Fibroblast of lung (primary cell): ENCODE results near the gene CRISP3. TPM values are rescaled to one million over a fixed set of nuclear protein-coding genes. Genes with fewer than 3 reads are reported as not detected.
"Not testable (repeated sequence)": the region's sequence is repeated elsewhere in the genome, so short reads cannot be mapped to it uniquely, and the experiment has no call there.

Experiments used
- DNase-seq, 2 donors: peaks; one replicate each; pipeline versions ENCODE4 v3.0.0 to v3.0.0-alpha.2; 2010; ENCODE audit warnings: low read depth in 2 of 2
- H2AFZ ChIP-seq: 2 replicates; pipeline ENCODE4 v1.5.1; 2012; ENCODE audit warnings: low read length, control low read depth, inconsistent platforms
- H3K27ac ChIP-seq: 2 replicates; pipeline ENCODE4 v1.5.1; 2011; ENCODE audit warnings: low read length, control low read depth; ENCODE audit not compliant: insufficient read depth
- H3K27me3 ChIP-seq: 2 replicates; pipeline ENCODE4 v1.5.1; 2011; ENCODE audit warnings: mild to moderate bottlenecking, low read length; ENCODE audit not compliant: control insufficient read depth, insufficient read depth
- H3K36me3 ChIP-seq: 2 replicates; pipeline ENCODE4 v1.5.1; 2011; ENCODE audit warnings: low read length; ENCODE audit not compliant: control insufficient read depth, insufficient read depth
- H3K4me1 ChIP-seq: 2 replicates; pipeline ENCODE4 v1.5.1; 2011; ENCODE audit warnings: low read length; ENCODE audit not compliant: control insufficient read depth, insufficient read depth; ENCODE audit errors: extremely low read depth
- H3K4me2 ChIP-seq: 2 replicates; pipeline ENCODE4 v1.5.1; 2011; ENCODE audit warnings: low read length, control low read depth; ENCODE audit not compliant: insufficient read depth; ENCODE audit errors: extremely low read depth
- H3K4me3 ChIP-seq, 4 experiments: fragments of 200-600 bp in 1 of 4; sonication (generic) in 1 of 4; replicated peaks in 1 of 4; 2 replicates each; pipeline ENCODE4 v1.5.1; 2011 to 2016; ENCODE audit warnings: low read length in 4 of 4, low read depth in 3 of 4, mild to moderate bottlenecking in 3 of 4, control low read depth in 2 of 4, inconsistent platforms in 1 of 4, mixed read lengths in 1 of 4; ENCODE audit not compliant: insufficient read depth in 1 of 4; ENCODE audit errors: control extremely low read depth in 1 of 4
- H3K79me2 ChIP-seq: 2 replicates; pipeline ENCODE4 v1.5.1; 2012; ENCODE audit warnings: mild to moderate bottlenecking, low read length, inconsistent platforms; ENCODE audit not compliant: control insufficient read depth, insufficient read depth
- H3K9ac ChIP-seq: 2 replicates; pipeline ENCODE4 v1.5.1; 2011; ENCODE audit warnings: mild to moderate bottlenecking, low read length, control low read depth; ENCODE audit not compliant: insufficient read depth
- H3K9me3 ChIP-seq: 2 replicates; pipeline ENCODE4 v1.5.1; 2012; ENCODE audit warnings: low read depth, low read length; ENCODE audit not compliant: control insufficient read depth, insufficient read depth
- H4K20me1 ChIP-seq: 2 replicates; pipeline ENCODE4 v1.5.1; 2011; ENCODE audit warnings: low read length; ENCODE audit not compliant: control insufficient read depth, insufficient read depth; ENCODE audit errors: extremely low read depth
- CTCF ChIP-seq, 2 donors: IDR thresholded peaks in 1 of 2; conservative IDR thresholded peaks in 1 of 2; 1 replicate in 1 of 2; 2 replicates in 1 of 2; pipeline ENCODE4 v1.5.1; 2011 to 2012; ENCODE audit warnings: low read length in 2 of 2, control low read depth in 1 of 2, inconsistent platforms in 1 of 2, low read depth in 1 of 2, mild to moderate bottlenecking in 1 of 2
- EZH2 ChIP-seq: IDR thresholded peaks from 2 replicates; pipeline ENCODE4 v1.5.1; 2012; ENCODE audit warnings: low read length, control low read depth, mild to moderate bottlenecking; ENCODE audit errors: missing control alignments
- polyA plus RNA-seq, 2 donors: library from polyadenylated mRNA; depleted of rRNA in 1 of 2; stranded (reverse) in 1 of 2; unstranded in 1 of 2; fragments of >200 nt; gene quantifications; 2 replicates each; pipeline ENCODE4 v1.2.1, GENCODE V29; 2011 to 2012; ENCODE audit warnings: missing spikeins in 1 of 2
- total RNA-seq: library from RNA; depleted of rRNA; stranded (reverse); fragments of >200 nt; gene quantifications from 2 replicates; pipeline ENCODE4 v1.2.1, GENCODE V29; 2014

Gene CRISP3
- total and polyA plus RNA-seq, 2 donors (not counting 1 experiment from before 2014, with no cell fraction given) = not detected

GRCh38 chr6:49732781-49733180 lies 11.4 kb downstream of the CRISP3 start:
- Histone ChIP-seq H3K4me2 (no peak overlapping the region), H3K4me3 (no peak overlapping the region), H2AFZ (no peak overlapping the region), H3K79me2 (no peaks in the 10 kb centered on the region), H4K20me1 (no peaks in the 10 kb centered on the region), H3K9me3 (no peaks in the 10 kb centered on the region), H3K9ac (no peak overlapping the region), H3K27me3 (no peaks in the 10 kb centered on the region), H3K27ac (no peak overlapping the region), H3K36me3 (no peaks in the 10 kb centered on the region), H3K4me1 (no peaks in the 10 kb centered on the region)
- DNase-seq = no peak
- no peak for TF ChIP-seq EZH2
- no peak for TF ChIP-seq CTCF (conservative IDR thresholded peaks at IDR 0.05 in 1 of 2, IDR thresholded peaks at IDR 0.05 in 1 of 2; ENCODE audit: low read depth in 1 of 2, low read length in 2 of 2)

DNA sequence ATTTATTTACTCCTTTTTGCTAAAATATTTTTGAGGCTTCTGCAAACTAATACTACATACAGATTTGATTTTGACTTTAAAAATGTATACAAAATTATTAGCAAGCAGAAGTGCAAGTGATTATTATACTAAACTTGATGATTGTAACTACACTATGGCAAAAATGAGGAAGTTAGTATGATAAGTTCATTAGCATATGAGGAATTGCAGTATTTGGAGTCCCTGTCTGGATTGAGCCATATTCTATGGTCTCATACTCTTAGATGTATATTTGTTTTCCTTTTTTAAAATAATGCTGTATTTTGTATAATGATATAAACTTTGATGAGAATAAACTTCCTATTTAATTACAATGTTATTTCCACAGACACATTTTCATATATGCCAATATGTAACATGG lies 13.9 kb downstream of the CRISP3 start:
- Histone ChIP-seq H3K9ac (no peak overlapping the region), H3K4me3 (no peak overlapping the region), H3K79me2 (no peaks in the 10 kb centered on the region), H3K27me3 (no peaks in the 10 kb centered on the region), H2AFZ (no peak overlapping the region), H3K36me3 (no peaks in the 10 kb centered on the region), H4K20me1 (no peaks in the 10 kb centered on the region), H3K27ac (no peak overlapping the region), H3K4me2 (no peak overlapping the region), H3K4me1 (no peaks in the 10 kb centered on the region), H3K9me3 (no peaks in the 10 kb centered on the region)
- no peak for DNase-seq
- TF ChIP-seq EZH2 (no peak), CTCF (conservative IDR thresholded peaks at IDR 0.05 in 1 of 2, IDR thresholded peaks at IDR 0.05 in 1 of 2; ENCODE audit: low read depth in 1 of 2, low read length in 2 of 2) (no peak)

GRCh38 chr6:49723917-49724316 lies 20.3 kb downstream of the CRISP3 start:
- not testable (repeated sequence) for H2AFZ ChIP-seq, H3K9me3 ChIP-seq, H3K36me3 ChIP-seq, H4K20me1 ChIP-seq, H3K9ac ChIP-seq, H3K4me3 ChIP-seq, H3K4me2 ChIP-seq, DNase-seq, H3K4me1 ChIP-seq, H3K79me2 ChIP-seq, H3K27me3 ChIP-seq, H3K27ac ChIP-seq
